Chondrocyte (in vitro differentiated cells): ENCODE measurements around the gene EFHD2. TPM values are rescaled to one million over a fixed set of nuclear protein-coding genes. Genes with fewer than 3 reads are reported as not detected.

Source experiments
- DNase-seq: peaks from one replicate; pipeline ENCODE4 v3.0.0; 2021; ENCODE audit warnings: mixed read lengths, low spot score
- H3K27ac Mint-ChIP-seq: one replicate; pipeline ENCODE4 v1.8.0; 2021; ENCODE audit warnings: mild to moderate bottlenecking, moderate library complexity, mixed read lengths; ENCODE audit not compliant: unreplicated experiment
- H3K27me3 Mint-ChIP-seq: 2 replicates; pipeline ENCODE4 v1.8.0; 2021; ENCODE audit warnings: low read depth, mixed read lengths
- H3K36me3 Mint-ChIP-seq: 2 replicates; pipeline ENCODE4 v1.8.0; 2021; ENCODE audit warnings: low read depth, mixed read lengths
- H3K4me1 Mint-ChIP-seq: 2 replicates; pipeline ENCODE4 v1.8.0; 2021; ENCODE audit warnings: low read depth, mild to moderate bottlenecking, mixed read lengths
- H3K4me3 Mint-ChIP-seq: one replicate; pipeline ENCODE4 v1.8.0; 2021; ENCODE audit warnings: mild to moderate bottlenecking, moderate library complexity, mixed read lengths; ENCODE audit not compliant: unreplicated experiment
- H3K9me3 Mint-ChIP-seq: 2 replicates; pipeline ENCODE4 v1.8.0; 2021; ENCODE audit warnings: low read depth, mixed read lengths
- total RNA-seq: library from RNA; stranded (reverse); gene quantifications from 3 replicates; pipeline ENCODE4 v1.2.1, GENCODE V29; 2021
- TF ChIP-seq, protein P1 (sequence below): fragments of 200-600 bp; sonication (generic); IDR thresholded peaks from 2 replicates; pipeline ENCODE4 v1.5.0; 2021; ENCODE audit warnings: antibody characterized with exemption, mild to moderate bottlenecking, moderate library complexity

Gene EFHD2
- total RNA-seq, 1 donor from 2014 or later: 7.9 TPM

GRCh38 chr1:15417059-15417934, 7.6 kb downstream of the EFHD2 start:
- Mint-ChIP-seq H3K36me3 (peaks cover 1% of the 10 kb centered on the region), H3K27me3 (no peaks in the 10 kb centered on the region), H3K9me3 (no peaks in the 10 kb centered on the region), H3K4me3 (no peak overlapping the region), H3K27ac (no peak overlapping the region), H3K4me1 (peaks cover 19% of the 10 kb centered on the region)
- no peak for DNase-seq
- TF ChIP-seq, protein P1, sequence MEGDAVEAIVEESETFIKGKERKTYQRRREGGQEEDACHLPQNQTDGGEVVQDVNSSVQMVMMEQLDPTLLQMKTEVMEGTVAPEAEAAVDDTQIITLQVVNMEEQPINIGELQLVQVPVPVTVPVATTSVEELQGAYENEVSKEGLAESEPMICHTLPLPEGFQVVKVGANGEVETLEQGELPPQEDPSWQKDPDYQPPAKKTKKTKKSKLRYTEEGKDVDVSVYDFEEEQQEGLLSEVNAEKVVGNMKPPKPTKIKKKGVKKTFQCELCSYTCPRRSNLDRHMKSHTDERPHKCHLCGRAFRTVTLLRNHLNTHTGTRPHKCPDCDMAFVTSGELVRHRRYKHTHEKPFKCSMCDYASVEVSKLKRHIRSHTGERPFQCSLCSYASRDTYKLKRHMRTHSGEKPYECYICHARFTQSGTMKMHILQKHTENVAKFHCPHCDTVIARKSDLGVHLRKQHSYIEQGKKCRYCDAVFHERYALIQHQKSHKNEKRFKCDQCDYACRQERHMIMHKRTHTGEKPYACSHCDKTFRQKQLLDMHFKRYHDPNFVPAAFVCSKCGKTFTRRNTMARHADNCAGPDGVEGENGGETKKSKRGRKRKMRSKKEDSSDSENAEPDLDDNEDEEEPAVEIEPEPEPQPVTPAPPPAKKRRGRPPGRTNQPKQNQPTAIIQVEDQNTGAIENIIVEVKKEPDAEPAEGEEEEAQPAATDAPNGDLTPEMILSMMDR: no peak

DNA sequence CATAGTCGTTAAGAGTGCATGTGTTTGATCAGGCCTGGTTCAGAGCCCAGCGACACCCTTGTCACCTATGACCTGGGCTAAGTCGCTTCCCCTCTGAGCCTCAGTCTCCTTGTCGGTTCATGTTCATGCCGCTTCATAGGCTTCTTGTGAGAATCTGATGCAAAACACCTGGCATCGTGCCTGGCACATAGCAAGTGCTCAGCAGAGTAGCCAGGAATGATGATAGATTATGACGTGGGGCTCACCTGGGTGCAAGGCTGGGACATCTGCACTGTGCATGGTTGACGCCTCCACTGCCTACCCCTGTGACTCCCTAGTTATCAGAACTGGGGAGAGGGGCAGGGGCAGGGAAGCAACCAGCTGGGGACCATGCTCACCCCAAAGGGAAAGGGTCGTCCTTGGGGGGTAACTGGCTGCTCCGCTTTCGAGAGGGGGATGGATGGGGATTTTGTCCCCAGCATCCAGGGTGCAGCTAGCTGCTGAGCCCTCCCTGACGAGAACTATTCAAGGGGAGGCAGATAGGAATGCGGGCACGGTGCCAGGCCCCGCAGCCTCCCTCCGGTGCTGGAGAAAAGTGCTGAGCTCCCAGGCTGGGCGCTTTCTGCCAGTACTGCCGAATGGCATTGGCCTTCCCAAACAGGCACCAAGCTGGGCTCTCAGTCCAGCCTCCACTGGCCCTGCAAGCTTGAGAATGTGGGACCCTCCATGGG, 9.3 kb downstream of the EFHD2 start:
- no peaks in the 10 kb centered on the region for H3K27me3 Mint-ChIP-seq
- no peaks in the 10 kb centered on the region for H3K9me3 Mint-ChIP-seq
- no peak overlapping the region for H3K27ac Mint-ChIP-seq
- peaks cover 1% of the 10 kb centered on the region for H3K36me3 Mint-ChIP-seq
- no peak for DNase-seq
- H3K4me3 Mint-ChIP-seq: no peak overlapping the region
- peaks cover 19% of the 10 kb centered on the region for H3K4me1 Mint-ChIP-seq
- TF ChIP-seq, protein P1: no peak

- Mint-ChIP-seq H3K27me3 (peaks cover 2% of the 10 kb centered on the region), H3K4me3 (no peak overlapping the region), H3K27ac (no peak overlapping the region), H3K36me3 (peaks cover 1% of the 10 kb centered on the region), H3K4me1 (peaks cover 18% of the 10 kb centered on the region), H3K9me3 (no peaks in the 10 kb centered on the region)
- TF ChIP-seq, protein P1: no peak
- no peak for DNase-seq
Observed at GRCh38 chr1:15420853-15421465, 11.3 kb downstream of the EFHD2 start.

- H3K4me1 Mint-ChIP-seq: peaks cover 13% of the 10 kb centered on the region
- H3K4me3 Mint-ChIP-seq: no peak overlapping the region
- TF ChIP-seq, protein P1: no peak
- peaks cover 2% of the 10 kb centered on the region for H3K27me3 Mint-ChIP-seq
- H3K9me3 Mint-ChIP-seq: no peaks in the 10 kb centered on the region
- H3K27ac Mint-ChIP-seq: no peak overlapping the region
- DNase-seq: no peak
- H3K36me3 Mint-ChIP-seq: peaks cover 3% of the 10 kb centered on the region
Observed at GRCh38 chr1:15422871-15423270, 13.2 kb downstream of the EFHD2 start.
